Panc1 (cell line): ENCODE results near the gene RPL14. TPM values are rescaled to one million over a fixed set of nuclear protein-coding genes. Genes with fewer than 3 reads are reported as not detected.

Experiments
- ATAC-seq: fragments of 200-7000 bp; cut with Tn5 transposase; 2 replicates; pipeline ENCODE4 v1.9.1; 2020; ENCODE audit warnings: mild to moderate bottlenecking, moderate library complexity
- BruUV-seq: library from RNA; stranded (reverse); fragments of 400-500 nt; replicated peaks from 2 replicates; lab custom pipeline; 2021; lab: Mats Ljungman, UMichigan
- CTCF ChIA-PET: fragments of 300-600 bp; sonication (Branson Sonifier 250); formaldehyde crosslinking; loops from one replicate; lab custom pipeline; 2022; ENCODE audit warnings: antibody characterized with exemption; lab: Charles Lee
- POLR2A ChIA-PET: fragments of 300-600 bp; sonication (Branson Sonifier 250); formaldehyde crosslinking; loops from one replicate; lab custom pipeline; 2022; ENCODE audit warnings: antibody characterized with exemption; lab: Charles Lee
- DNase-seq: peaks from one replicate; pipeline ENCODE4 v3.0.0-alpha.2; 2010; ENCODE audit warnings: low read depth, low spot score
- H3K27ac ChIP-seq: 2 replicates; pipeline ENCODE4 v1.5.1; 2011; ENCODE audit warnings: mild to moderate bottlenecking, low read length, inconsistent platforms
- H3K27me3 ChIP-seq: fragments of 200-500 bp; sonication (Bioruptor generic); 2 replicates; pipeline ENCODE4 v1.6.0; 2014; ENCODE audit warnings: low read length, inconsistent platforms; ENCODE audit not compliant: control insufficient read depth, insufficient read depth
- H3K36me3 ChIP-seq: fragments of 200-500 bp; sonication (Bioruptor generic); 2 replicates; pipeline ENCODE4 v1.5.1; 2014; ENCODE audit warnings: inconsistent platforms, mild to moderate bottlenecking, low read length, moderate library complexity; ENCODE audit not compliant: control insufficient read depth, insufficient read depth
- H3K4me1 ChIP-seq: 2 replicates; pipeline ENCODE4 v1.5.1; 2011; ENCODE audit warnings: inconsistent platforms, mild to moderate bottlenecking, low read length, moderate library complexity; ENCODE audit not compliant: control insufficient read depth, insufficient read depth
- H3K4me3 ChIP-seq, 2 experiments: 2 replicates each; pipeline ENCODE4 v1.5.1; 2011 to 2012; ENCODE audit warnings: low read depth in 2 of 2, low read length in 2 of 2, mild to moderate bottlenecking in 2 of 2, inconsistent platforms in 1 of 2, moderate library complexity in 1 of 2
- H3K9me3 ChIP-seq: fragments of 200-500 bp; sonication (Bioruptor generic); 2 replicates; pipeline ENCODE4 v1.5.1; 2014; ENCODE audit warnings: low read depth, mild to moderate bottlenecking, inconsistent platforms, low read length, moderate library complexity; ENCODE audit not compliant: control insufficient read depth, insufficient read depth
- CTCF ChIP-seq: fragments of 450-650 bp; IDR thresholded peaks from 2 replicates; pipeline ENCODE4 v1.5.1; 2017; ENCODE audit warnings: mild to moderate bottlenecking
- POLR2AphosphoS5 ChIP-seq: IDR thresholded peaks from 2 replicates; pipeline ENCODE4 v1.6.1; 2012; ENCODE audit warnings: mild to moderate bottlenecking, low read depth, low read length, moderate library complexity
- REST ChIP-seq, 2 experiments: IDR thresholded peaks; 2 replicates each; pipeline ENCODE4 v1.6.1; 2011 to 2012; ENCODE audit warnings: low read depth in 2 of 2, control low read depth in 1 of 2, low read length in 1 of 2, mild to moderate bottlenecking in 1 of 2, moderate library complexity in 1 of 2; ENCODE audit not compliant: insufficient read depth in 1 of 2
- SIN3A ChIP-seq: IDR thresholded peaks from 2 replicates; pipeline ENCODE4 v1.6.1; 2012; ENCODE audit warnings: low read depth, mild to moderate bottlenecking, low read length, moderate library complexity, borderline replicate concordance; ENCODE audit not compliant: insufficient read depth
- TCF7L2 ChIP-seq: IDR thresholded peaks from 2 replicates; pipeline ENCODE4 v1.6.1; 2011; ENCODE audit warnings: mild to moderate bottlenecking, low read depth, low read length, inconsistent platforms
- in situ Hi-C: cut with HindIII; loops from 2 replicates; pipeline ENCODE4 v1.10.0; 2016; ENCODE audit warnings: low sequenced_read_pairs, low pct_unique_long_range_greater_than_20kb
- intact Hi-C: fragments of 100-400 bp; cut with micrococcal nuclease; formaldehyde crosslinking; loops from one replicate; pipeline ENCODE4 v1.10.0; 2022; ENCODE audit not compliant: unreplicated experiment
- total RNA-seq: library from RNA; stranded (reverse); gene quantifications from one replicate; pipeline ENCODE4 v1.2.1, GENCODE V29; 2021; ENCODE audit not compliant: unreplicated experiment

The RPL14 gene
- total RNA-seq, 1 experiment from 2014 or later: 1,134 TPM

DNA sequence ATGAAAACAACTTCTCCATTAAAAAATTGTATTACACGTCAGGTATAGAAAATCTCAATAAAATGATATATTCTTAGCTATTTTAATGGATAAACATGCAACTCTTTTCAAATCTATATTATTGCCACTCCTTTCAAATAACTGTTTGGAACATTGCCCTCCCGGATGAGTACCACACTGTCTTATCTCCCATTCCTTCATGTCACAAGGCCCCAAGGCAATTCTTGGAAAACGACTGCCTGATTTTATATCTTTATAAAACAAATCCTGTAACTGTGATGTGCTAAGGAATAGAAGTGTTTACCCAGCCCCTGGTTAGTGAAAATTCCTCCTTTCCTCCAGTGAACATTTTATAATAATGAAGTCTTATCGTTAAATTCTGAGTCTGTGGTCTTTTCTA, 13.6 kb downstream of the RPL14 start:
- ChIA-PET CTCF (no interaction called here), POLR2A (no interaction called here)
- no peak for TF ChIP-seq POLR2AphosphoS5
- no peak for TF ChIP-seq TCF7L2
- TF ChIP-seq REST (IDR thresholded peaks at IDR 0.05; ENCODE audit: insufficient read depth in 1 of 2, low read depth in 2 of 2, low read length in 1 of 2): no peak
- TF ChIP-seq SIN3A: no peak
- no peak for TF ChIP-seq CTCF
- no peaks in the 10 kb centered on the region for H3K27me3 ChIP-seq
- in situ Hi-C loops: no loop called here
- no peaks in the 10 kb centered on the region for H3K36me3 ChIP-seq
- intact Hi-C loops: no loop called here
- H3K9me3 ChIP-seq: no peaks in the 10 kb centered on the region
- H3K4me1 ChIP-seq: no peaks in the 10 kb centered on the region
- no peak overlapping the region for H3K27ac ChIP-seq
- H3K4me3 ChIP-seq: no peak overlapping the region
- BruUV-seq: no TSS peak
- ATAC-seq (no peak), DNase-seq (no peak)

DNA sequence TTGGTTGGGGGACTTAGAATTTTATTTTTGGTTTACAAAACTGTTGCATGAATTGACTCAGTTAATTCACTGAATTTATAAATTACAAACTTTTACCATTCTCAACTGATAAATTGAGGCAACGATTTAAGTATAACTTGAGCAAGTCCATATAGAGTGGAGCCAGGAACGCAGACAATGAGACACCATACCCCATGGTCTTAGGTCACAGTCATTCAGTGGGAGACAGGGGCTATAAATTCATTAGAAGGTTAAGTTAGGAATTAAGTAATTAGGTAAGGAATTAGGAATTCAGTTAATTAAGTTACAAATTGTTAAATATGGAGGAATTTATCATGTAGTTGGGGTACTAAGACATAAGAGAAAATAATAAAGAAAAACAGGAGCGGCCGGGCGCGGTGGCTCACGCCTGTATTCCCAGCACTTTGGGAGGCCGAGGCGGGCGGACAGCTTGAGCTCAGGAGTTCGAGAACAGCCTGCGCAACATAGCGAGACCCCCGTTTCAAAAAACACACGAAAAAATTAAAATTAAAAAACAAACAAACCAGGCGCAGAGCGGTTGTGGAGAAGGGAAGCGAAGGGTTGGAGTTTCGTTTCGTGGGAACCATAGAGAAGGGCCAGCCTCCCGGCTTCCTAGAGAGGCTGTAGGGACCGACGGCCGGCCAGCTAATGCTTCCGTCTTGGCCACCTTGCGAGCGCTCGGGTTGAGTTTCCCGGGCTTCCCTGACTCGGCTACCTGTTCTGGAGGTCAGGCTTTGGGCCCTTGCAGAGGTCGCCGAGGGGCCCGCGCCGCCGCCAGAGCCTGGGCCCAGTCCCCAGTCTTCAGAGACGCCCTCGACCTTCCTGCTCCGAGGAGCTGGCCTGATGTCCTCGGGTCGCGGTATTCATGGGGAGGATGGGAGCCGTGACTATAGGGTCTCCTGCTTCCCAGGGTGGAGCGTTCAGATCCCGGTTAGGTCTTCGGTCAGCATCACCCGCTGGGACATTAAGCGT, 19.6 kb downstream of the RPL14 start, which contains the start of gene ZNF619:
Gene ZNF619 (plus strand): TSS at position 645 of the 993 bp plus-strand sequence. CDS start 858 bp downstream, outside the sequence.
- in situ Hi-C loops: no loop called here
- H3K4me3 ChIP-seq: peak within 1 kb of the TSS; percentile 60 to 65
- no peaks in the 10 kb centered on the region; the same call in 1 of the 2 replicates for H3K4me1 ChIP-seq
- POLR2A ChIA-PET: interaction anchor here (0.6 kb wide), 1 partner anchor 24 kb away, joined by 10 read pairs; no protein-coding TSS in a partner anchor
- no peaks in the 10 kb centered on the region for H3K27me3 ChIP-seq
- H3K36me3 ChIP-seq: no peaks in the 10 kb centered on the region
- CTCF ChIA-PET: no interaction called here
- BruUV-seq: no TSS peak
- peak within 1 kb of the TSS; percentile 83 for H3K27ac ChIP-seq
- intact Hi-C loops: no loop called here
- H3K9me3 ChIP-seq: no peaks in the 10 kb centered on the region
- DNase-seq (no peak), ATAC-seq (peak; percentile 93)
- TF ChIP-seq REST (IDR thresholded peaks at IDR 0.05; ENCODE audit: insufficient read depth in 1 of 2, low read depth in 2 of 2, low read length in 1 of 2): no peak
- TF ChIP-seq CTCF: no peak
- TF ChIP-seq TCF7L2: no peak
- no peak; the same call in 1 of the 2 replicates for TF ChIP-seq POLR2AphosphoS5
- TF ChIP-seq SIN3A: no peak
